GM23338 (cell line): Measurements from ENCODE around the gene CACNA2D1. TPM values are rescaled to one million over a fixed set of nuclear protein-coding genes. Genes with fewer than 3 reads are reported as not detected.
A peak's percentile ranks its signal among the peaks of the same experiment; 100 is the strongest.

ENCODE experiments used
- ATAC-seq: fragments of 200-7000 bp; cut with Tn5 transposase; 3 replicates; pipeline ENCODE4 v1.9.1; 2020
- DNase-seq: peaks from one replicate; pipeline ENCODE4 v3.0.0-alpha.2; 2015; ENCODE audit warnings: low spot score
- H2AFZ ChIP-seq: fragments of 200-600 bp; sonication (generic); 2 replicates; pipeline ENCODE4 v1.8.0; 2016; ENCODE audit warnings: antibody characterized with exemption, mild to moderate bottlenecking, moderate library complexity
- H3F3A ChIP-seq: fragments of 200-600 bp; sonication (generic); replicated peaks from 2 replicates; pipeline ENCODE4 v1.8.0; 2017; ENCODE audit warnings: antibody characterized with exemption, mixed run types, low read depth
- H3K27ac ChIP-seq: fragments of 200-600 bp; sonication (generic); 2 replicates; pipeline ENCODE4 v1.6.1; 2016; ENCODE audit warnings: low read depth
- H3K27me3 ChIP-seq: fragments of 200-600 bp; sonication (generic); 2 replicates; pipeline ENCODE4 v1.8.0; 2016; ENCODE audit warnings: mild to moderate bottlenecking, mixed run types, moderate library complexity; ENCODE audit not compliant: insufficient read depth
- H3K36me3 ChIP-seq: fragments of 200-600 bp; sonication (generic); 2 replicates; pipeline ENCODE4 v1.8.0; 2016; ENCODE audit warnings: mild to moderate bottlenecking; ENCODE audit not compliant: insufficient read depth
- H3K4me1 ChIP-seq: fragments of 200-600 bp; sonication (generic); 2 replicates; pipeline ENCODE4 v1.8.0; 2016; ENCODE audit warnings: mild to moderate bottlenecking, moderate library complexity; ENCODE audit not compliant: insufficient read depth
- H3K4me2 ChIP-seq: fragments of 200-600 bp; sonication (generic); 2 replicates; pipeline ENCODE4 v1.7.1; 2017; ENCODE audit warnings: mixed run types
- H3K4me3 ChIP-seq: fragments of 200-600 bp; sonication (generic); 2 replicates; pipeline ENCODE4 v1.6.1; 2016; ENCODE audit warnings: mixed run types
- H3K79me2 ChIP-seq: fragments of 200-600 bp; sonication (generic); replicated peaks from 2 replicates; pipeline ENCODE4 v1.8.0; 2017; ENCODE audit warnings: mild to moderate bottlenecking; ENCODE audit not compliant: insufficient read depth
- H3K9me2 ChIP-seq: fragments of 200-600 bp; sonication (generic); 2 replicates; pipeline ENCODE4 v1.8.0; 2017; ENCODE audit not compliant: insufficient read depth
- H4K20me1 ChIP-seq: fragments of 200-600 bp; sonication (generic); replicated peaks from 2 replicates; pipeline ENCODE4 v1.8.0; 2017; ENCODE audit warnings: mild to moderate bottlenecking; ENCODE audit not compliant: insufficient read depth
- H3K27ac Mint-ChIP-seq: 2 replicates; pipeline ENCODE4 v1.8.0; 2020; ENCODE audit warnings: inconsistent platforms, mild to moderate bottlenecking, moderate library complexity, mixed read lengths
- H3K27me3 Mint-ChIP-seq: 3 replicates; pipeline ENCODE4 v1.8.0; 2022; ENCODE audit warnings: low read depth, mild to moderate bottlenecking, moderate library complexity, mixed read lengths, inconsistent platforms; ENCODE audit not compliant: insufficient read depth, poor library complexity
- H3K36me3 Mint-ChIP-seq: 3 replicates; pipeline ENCODE4 v1.8.0; 2021; ENCODE audit warnings: low read depth, mild to moderate bottlenecking, inconsistent platforms, moderate library complexity, mixed read lengths
- H3K4me1 Mint-ChIP-seq: 3 replicates; pipeline ENCODE4 v1.8.0; 2020; ENCODE audit warnings: mild to moderate bottlenecking, inconsistent platforms, mixed read lengths
- H3K4me3 Mint-ChIP-seq: 3 replicates; pipeline ENCODE4 v1.8.0; 2021; ENCODE audit warnings: moderate library complexity, mild to moderate bottlenecking, inconsistent platforms, mixed read lengths
- H3K9me3 Mint-ChIP-seq: 3 replicates; pipeline ENCODE4 v1.8.0; 2020; ENCODE audit warnings: moderate library complexity, mild to moderate bottlenecking, inconsistent platforms, mixed read lengths
- CREB1 ChIP-seq: fragments of 250-450 bp; sonication (Bioruptor Pico); IDR thresholded peaks from 2 replicates; pipeline ENCODE4 v1.5.0; 2020; ENCODE audit warnings: low read depth, mild to moderate bottlenecking, moderate library complexity
- CTCF ChIP-seq, 2 experiments: fragments of 200-600 bp in 1 of 2; sonication (generic) in 1 of 2; conservative IDR thresholded peaks; 2 replicates each; pipeline versions ENCODE4 v1.5.1 to v1.6.1; 2016 to 2017; ENCODE audit warnings: antibody characterized with exemption in 2 of 2, low read depth in 2 of 2, mild to moderate bottlenecking in 2 of 2, moderate library complexity in 1 of 2
- NANOG ChIP-seq: IDR thresholded peaks from 2 replicates; pipeline ENCODE4 v1.6.1; 2016; ENCODE audit warnings: antibody characterized with exemption, borderline replicate concordance
- POLR2AphosphoS5 ChIP-seq: IDR thresholded peaks from 2 replicates; pipeline ENCODE4 v1.6.1; 2016; ENCODE audit warnings: antibody characterized with exemption, low read depth
- REST ChIP-seq: IDR thresholded peaks from one replicate; pipeline ENCODE4 v1.6.1; 2018; ENCODE audit warnings: antibody characterized with exemption; ENCODE audit not compliant: unreplicated experiment
- STAT1 ChIP-seq: IDR thresholded peaks from one replicate; pipeline ENCODE4 v1.6.1; 2016; ENCODE audit warnings: antibody characterized with exemption; ENCODE audit not compliant: unreplicated experiment
- ZNF114 ChIP-seq: fragments of 250-450 bp; sonication (Bioruptor Pico); IDR thresholded peaks from 2 replicates; pipeline ENCODE4 v1.5.0; 2020; ENCODE audit warnings: mild to moderate bottlenecking, moderate library complexity
- polyA plus RNA-seq: library from polyadenylated mRNA; unstranded; fragments of >200 nt; fragmentation: Nextera tagmentation; extraction: Ambion mirVana; gene quantifications from 2 replicates; pipeline ENCODE4 v1.2.1, GENCODE V29; 2016
- total RNA-seq: library from RNA; depleted of rRNA; stranded (reverse); fragments of >200 nt; shearing (Covaris generic); gene quantifications from 2 replicates; pipeline ENCODE4 v1.2.3, GENCODE V29; 2014

CACNA2D1 gene
- total and polyA plus RNA-seq, 2 experiments from 2014 or later, result 7.0 to 20.4 TPM

- no peak overlapping the region for H2AFZ ChIP-seq
- peak; percentile 35; the same call in 1 of the 2 replicates for TF ChIP-seq NANOG
- no peak for TF ChIP-seq STAT1
- TF ChIP-seq CREB1 (CRISPR knock-in tag), result no peak
- no peak for TF ChIP-seq POLR2AphosphoS5
- TF ChIP-seq REST, result no peak
- no peaks in the 10 kb centered on the region for H3F3A ChIP-seq
- peaks cover 6% of the 10 kb centered on the region for H3K27me3 Mint-ChIP-seq
- H3K36me3 Mint-ChIP-seq, result no peaks in the 10 kb centered on the region
- no peak overlapping the region for H3K27ac ChIP-seq
- no peak for DNase-seq
- peaks cover 43% of the 10 kb centered on the region for H3K4me1 Mint-ChIP-seq
- no peaks in the 10 kb centered on the region for H3K9me2 ChIP-seq
- H4K20me1 ChIP-seq, result no peaks in the 10 kb centered on the region
- no peaks in the 10 kb centered on the region for H3K36me3 ChIP-seq
- no peak for ATAC-seq
- H3K79me2 ChIP-seq, result no peaks in the 10 kb centered on the region
- no peak overlapping the region for H3K4me3 Mint-ChIP-seq
- H3K27ac Mint-ChIP-seq, result no peak overlapping the region
- H3K4me2 ChIP-seq, result peak overlapping the region; percentile 50
- no peaks in the 10 kb centered on the region; the same call in 2 of the 3 replicates for H3K9me3 Mint-ChIP-seq
- 0 out of 2 replicates have a peak overlapping the region, but pooled peaks have one; percentile 3 for H3K4me3 ChIP-seq
- no peaks in the 10 kb centered on the region for H3K27me3 ChIP-seq
- peaks cover 42% of the 10 kb centered on the region for H3K4me1 ChIP-seq
These were observed 268.3 kb downstream of the CACNA2D1 start for GRCh38 chr7:82175319-82175718.

- Histone ChIP-seq H3K4me3 (no peak overlapping the region), H3K4me2 (no peak overlapping the region), H3K27ac (no peak overlapping the region), H4K20me1 (no peaks in the 10 kb centered on the region), H3K36me3 (no peaks in the 10 kb centered on the region), H2AFZ (no peak overlapping the region), H3K9me2 (no peaks in the 10 kb centered on the region), H3K79me2 (no peaks in the 10 kb centered on the region), H3F3A (no peaks in the 10 kb centered on the region), H3K4me1 (peaks cover 29% of the 10 kb centered on the region), H3K27me3 (no peaks in the 10 kb centered on the region)
- Mint-ChIP-seq H3K36me3 (no peaks in the 10 kb centered on the region), H3K9me3 (no peaks in the 10 kb centered on the region), H3K27me3 (no peaks in the 10 kb centered on the region), H3K4me1 (peaks cover 26% of the 10 kb centered on the region), H3K27ac (no peak overlapping the region), H3K4me3 (no peak overlapping the region)
- TF ChIP-seq ZNF114 (CRISPR knock-in tag) (no peak), CTCF (conservative IDR thresholded peaks at IDR 0.05; ENCODE audit: low read depth in 2 of 2) (peak in 1 of 2 experiments; percentile 36; a peak in 2 of 4 replicates)
- DNase-seq (no peak), ATAC-seq (no peak)
These were observed 270.1 kb downstream of the CACNA2D1 start for GRCh38 chr7:82173400-82174021.
